Measurements from ENCODE around the gene AASDHPPT. TPM values are rescaled to one million over a fixed set of nuclear protein-coding genes. Genes with fewer than 3 reads are reported as not detected.

AASDHPPT gene
- total RNA-seq, 1 experiment from 2014 or later: 63.4 TPM

GRCh38 chr11:106063009-106063408 is 14.5 kb upstream of the AASDHPPT start:
- Histone ChIP-seq H3K27ac (ENCODE audit: low read length) (no peak overlapping the region), H3K4me3 (ENCODE audit: low read depth in 2 of 2, low read length in 2 of 2) (no peak overlapping the region), H3K4me1 (ENCODE audit: control insufficient read depth, insufficient read depth, low read length) (no peaks in the 10 kb centered on the region), H3K36me3 (ENCODE audit: control insufficient read depth, insufficient read depth, low read length) (no peaks in the 10 kb centered on the region), H3K9me3 (ENCODE audit: control insufficient read depth, insufficient read depth, low read depth, low read length) (no peaks in the 10 kb centered on the region), H3K27me3 (ENCODE audit: control insufficient read depth, insufficient read depth, low read length) (no peaks in the 10 kb centered on the region)
- CTCF ChIA-PET: no interaction called here
- DNase-seq (ENCODE audit: low read depth, low spot score) (no peak), ATAC-seq (no peak)
- TF ChIP-seq TCF7L2 (IDR thresholded peaks at IDR 0.05; ENCODE audit: low read depth, low read length) (no peak), REST (IDR thresholded peaks at IDR 0.05; ENCODE audit: insufficient read depth in 1 of 2, low read depth in 2 of 2, low read length in 1 of 2) (no peak), SIN3A (IDR thresholded peaks at IDR 0.05; ENCODE audit: borderline replicate concordance, insufficient read depth, low read depth, low read length) (no peak)
- POLR2A ChIA-PET: no interaction called here
- in situ Hi-C loops (cut with HindIII; ENCODE audit: low pct_unique_long_range_greater_than_20kb, low sequenced_read_pairs): no loop called here
- no TSS peak for BruUV-seq (replicated peaks)
- intact Hi-C loops (cut with micrococcal nuclease; ENCODE audit: unreplicated experiment): no loop called here

GRCh38 chr11:106070606-106071005 is 6.9 kb upstream of the AASDHPPT start:
- no peak for ATAC-seq
- no peaks in the 10 kb centered on the region; the same call in 1 of the 2 replicates for H3K4me1 ChIP-seq (ENCODE audit: control insufficient read depth, insufficient read depth, low read length)
- H3K4me3 ChIP-seq (ENCODE audit: low read depth in 2 of 2, low read length in 2 of 2): no peak overlapping the region
- no peaks in the 10 kb centered on the region for H3K27me3 ChIP-seq (ENCODE audit: control insufficient read depth, insufficient read depth, low read length)
- H3K27ac ChIP-seq (ENCODE audit: low read length): no peak overlapping the region
- no peaks in the 10 kb centered on the region for H3K36me3 ChIP-seq (ENCODE audit: control insufficient read depth, insufficient read depth, low read length)
- no peaks in the 10 kb centered on the region for H3K9me3 ChIP-seq (ENCODE audit: control insufficient read depth, insufficient read depth, low read depth, low read length)
- in situ Hi-C loops (cut with HindIII; ENCODE audit: low pct_unique_long_range_greater_than_20kb, low sequenced_read_pairs): no loop called here
- BruUV-seq (replicated peaks): no TSS peak
- TF ChIP-seq POLR2AphosphoS5 (IDR thresholded peaks at IDR 0.05; ENCODE audit: low read depth, low read length) (no peak), TCF7L2 (IDR thresholded peaks at IDR 0.05; ENCODE audit: low read depth, low read length) (no peak), SIN3A (IDR thresholded peaks at IDR 0.05; ENCODE audit: borderline replicate concordance, insufficient read depth, low read depth, low read length) (no peak), CTCF (IDR thresholded peaks at IDR 0.05) (no peak), REST (IDR thresholded peaks at IDR 0.05; ENCODE audit: insufficient read depth in 1 of 2, low read depth in 2 of 2, low read length in 1 of 2) (no peak)
- POLR2A ChIA-PET: no interaction called here
- DNase-seq (ENCODE audit: low read depth, low spot score): no peak
- CTCF ChIA-PET: no interaction called here
- intact Hi-C loops (cut with micrococcal nuclease; ENCODE audit: unreplicated experiment): no loop called here

Measured in Panc1 (cell line).